Activated CD8-positive, alpha-beta memory T cell treated with anti-CD3 and anti-CD28 coated beads for 48 hours (primary cell): ENCODE results near the gene DHX35.

Experiments used
- DNase-seq, 3 experiments: peaks; one replicate each; pipeline ENCODE4 v3.0.0-alpha.2; 2020; ENCODE audit warnings: low read depth in 2 of 3, low spot score in 2 of 3

The DHX35 gene

GRCh38 chr20:38962044-38962927, at the start of gene DHX35:
Gene DHX35 (plus strand): TSS chr20:38962344. CDS start chr20:38962368, 24 bp downstream.
- DNase-seq, result peak; percentile 93 to 97 (median 95)

GRCh38 chr20:38915355-38915754, 46.8 kb upstream of the DHX35 start:
- no peak for DNase-seq

- DNase-seq, result no peak
These were observed 44.5 kb upstream of the DHX35 start for GRCh38 chr20:38917657-38918056.

GRCh38 chr20:38918172-38918571, 44.0 kb upstream of the DHX35 start:
- DNase-seq, result no peak

GRCh38 chr20:38919683-38920082, 42.5 kb upstream of the DHX35 start:
- no peak for DNase-seq

- DNase-seq, result no peak
These were observed 41.7 kb upstream of the DHX35 start for GRCh38 chr20:38920411-38920810.

- no peak for DNase-seq
These were observed 41.3 kb upstream of the DHX35 start for GRCh38 chr20:38920851-38921250.

GRCh38 chr20:38924718-38925117, 37.4 kb upstream of the DHX35 start:
- no peak for DNase-seq

GRCh38 chr20:38926142-38926933, 35.8 kb upstream of the DHX35 start, which contains the start of gene FAM83D:
Gene FAM83D (plus strand): TSS chr20:38926417. CDS start chr20:38926443, 26 bp downstream.
- peak; percentile 87 to 97 (median 91) for DNase-seq

GRCh38 chr20:38926934-38927616, 35.1 kb upstream of the DHX35 start:
- DNase-seq, result peak in 1 of 3 experiments; percentile 15

- no peak for DNase-seq
These were observed 34.1 kb upstream of the DHX35 start for GRCh38 chr20:38927902-38928578.

GRCh38 chr20:38930242-38930569, 31.9 kb upstream of the DHX35 start:
- no peak for DNase-seq

- DNase-seq, result no peak
These were observed 30.2 kb upstream of the DHX35 start for GRCh38 chr20:38931984-38932383.

- DNase-seq, result no peak
These were observed 29.6 kb upstream of the DHX35 start for GRCh38 chr20:38932457-38933120.

GRCh38 chr20:38934530-38934929, 27.6 kb upstream of the DHX35 start:
- DNase-seq, result no peak

GRCh38 chr20:38935285-38935684, 26.9 kb upstream of the DHX35 start:
- DNase-seq, result no peak

- no peak for DNase-seq
These were observed 26.2 kb upstream of the DHX35 start for GRCh38 chr20:38935967-38936407.

- no peak for DNase-seq
These were observed 25.1 kb upstream of the DHX35 start for GRCh38 chr20:38937000-38937399.

GRCh38 chr20:38937978-38938473, 24.1 kb upstream of the DHX35 start:
- no peak for DNase-seq

- no peak for DNase-seq
These were observed 22.5 kb upstream of the DHX35 start for GRCh38 chr20:38939686-38940085.
